ENCODE data around the gene PRSS21. TPM values are rescaled to one million over a fixed set of nuclear protein-coding genes. Genes with fewer than 3 reads are reported as not detected.
A peak's percentile ranks its signal among the peaks of the same experiment; 100 is the strongest.

The PRSS21 gene
- total and polyA plus RNA-seq, 12 donors, result 0.20 TPM; not detected in 11

DNA sequence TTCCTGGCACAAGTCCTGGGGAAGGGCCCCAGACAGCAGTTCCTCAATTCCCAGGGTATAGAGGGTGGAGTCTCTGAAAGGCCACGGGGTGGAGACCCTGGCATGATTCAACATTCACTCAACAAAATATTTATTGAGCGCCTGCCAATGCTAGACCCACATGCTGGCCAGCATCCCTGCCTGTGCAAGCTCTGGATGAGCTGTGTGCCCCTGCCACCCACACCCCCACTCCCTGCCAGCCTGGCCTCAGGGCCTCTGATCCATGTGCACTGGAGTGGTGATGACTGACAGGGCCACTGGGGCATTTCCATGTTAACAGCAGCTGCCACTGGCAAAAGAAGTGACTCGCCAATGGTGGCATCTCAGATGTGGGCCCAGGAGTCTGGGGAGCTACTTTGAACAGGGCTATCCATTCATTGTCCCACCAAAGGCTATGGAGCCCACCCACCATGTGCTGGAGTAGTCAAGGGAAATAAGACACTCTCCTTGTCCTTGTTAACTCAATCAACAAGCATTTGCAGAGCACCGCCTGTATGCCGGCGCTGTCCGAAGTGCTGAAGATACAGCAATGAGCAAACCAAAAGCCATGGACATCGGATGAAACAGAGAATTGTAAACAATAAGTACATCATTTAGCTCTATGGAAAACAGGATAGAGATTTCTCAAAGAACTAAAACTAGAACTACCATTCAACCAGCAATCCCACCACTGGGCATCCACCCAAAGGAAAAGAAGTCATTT, 44.0 kb downstream of the PRSS21 start:
- H3K27me3 ChIP-seq, result peaks cover 7 to 54% (median 37%) of the 10 kb centered on the region in 7 donors

GRCh38 chr16:2865651-2866050, 48.6 kb downstream of the PRSS21 start:
- H3K4me3 ChIP-seq, result no peak overlapping the region
- no peak overlapping the region for H3K27ac ChIP-seq
- H3K9me3 ChIP-seq, result peaks cover 0 to 9% (median 0%) of the 10 kb centered on the region in 11 donors
- WGBS, 2 donors, result 65 to 68% methylated on average over 4 of the region's 4 CpGs
- H3K27me3 ChIP-seq, result peaks cover 0 to 15% (median 4%) of the 10 kb centered on the region in 7 donors
- H3K4me1 ChIP-seq, result peaks cover 0 to 13% (median 5%) of the 10 kb centered on the region in 9 donors
- DNase-seq (no peak), ATAC-seq (no peak)
- no peak for TF ChIP-seq CTCF (IDR thresholded peaks at IDR 0.05)
- intact Hi-C loops (cut with DNase I), result loop anchor here in 2 of 10 donors (2.0 to 10.0 kb wide), 2 partner anchors 23 to 91 kb away; partner anchors contain the start of gene ELOB (in 1 of the 2)
- H3K36me3 ChIP-seq, result no peaks in the 10 kb centered on the region

More for the DNA sequence above, 44.0 kb downstream of the PRSS21 start:
- intact Hi-C loops (cut with DNase I), result loop anchor here in 1 of 10 donors (10.0 kb wide), 1 partner anchor 86 kb away; the partner anchor contains the start of gene ELOB
- ATAC-seq, result no peak
- no peak overlapping the region for H3K4me3 ChIP-seq
- 68% methylated on average over 8 of the region's 8 CpGs for WGBS, 2 donors
- H3K4me1 ChIP-seq, result peaks cover 0 to 9% (median 0%) of the 10 kb centered on the region in 9 donors
- H3K27ac ChIP-seq, result no peak overlapping the region
- no peak for DNase-seq
- H3K9me3 ChIP-seq, result peaks cover 0 to 10% (median 0%) of the 10 kb centered on the region in 11 donors
- TF ChIP-seq CTCF (IDR thresholded peaks at IDR 0.05), result no peak
- no peaks in the 10 kb centered on the region for H3K36me3 ChIP-seq

DNA sequence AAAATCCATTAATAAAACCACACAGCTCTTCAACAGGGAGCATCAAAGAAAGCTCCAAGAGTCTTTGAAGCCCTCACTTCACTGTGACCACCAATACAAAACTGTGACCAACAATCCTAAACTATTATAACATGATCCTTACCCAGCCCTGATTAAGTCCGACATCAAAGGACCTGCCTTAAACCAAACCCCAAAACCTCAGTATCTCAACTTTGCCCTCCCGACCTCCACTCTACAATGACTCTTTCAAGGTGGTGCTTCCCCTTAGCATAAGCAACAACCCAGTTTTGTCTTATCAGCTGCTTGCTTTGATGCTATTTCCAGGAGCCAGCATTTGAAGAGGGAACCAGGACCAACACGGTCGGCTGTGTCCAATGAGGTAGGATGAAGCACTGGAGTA, 49.4 kb downstream of the PRSS21 start:
- intact Hi-C loops (cut with DNase I), result loop anchor here in 2 of 10 donors (2.0 to 10.0 kb wide), 2 partner anchors 24 to 92 kb away; partner anchors contain the start of gene ELOB (in 1 of the 2)
- no peak for ATAC-seq
- TF ChIP-seq CTCF (IDR thresholded peaks at IDR 0.05), result no peak
- no peak for DNase-seq
- H3K27ac ChIP-seq, result no peak overlapping the region
- H3K36me3 ChIP-seq, result no peaks in the 10 kb centered on the region
- WGBS, 2 donors, result 53 to 72% methylated on average over 4 of the region's 4 CpGs
- H3K4me3 ChIP-seq, result no peak overlapping the region
- peaks cover 0 to 9% (median 0%) of the 10 kb centered on the region in 7 donors for H3K27me3 ChIP-seq
- peaks cover 0 to 13% (median 5%) of the 10 kb centered on the region in 9 donors for H3K4me1 ChIP-seq
- peaks cover 0 to 1% (median 0%) of the 10 kb centered on the region in 11 donors for H3K9me3 ChIP-seq

GRCh38 chr16:2867661-2867986, 50.6 kb downstream of the PRSS21 start:
- H3K4me3 ChIP-seq, result peak overlapping the region; percentile 45 to 86 (median 65)
- H3K9me3 ChIP-seq, result no peaks in the 10 kb centered on the region
- ATAC-seq (no peak), DNase-seq (no peak)
- peaks cover 0 to 13% (median 5%) of the 10 kb centered on the region in 9 donors for H3K4me1 ChIP-seq
- no peak for TF ChIP-seq CTCF (IDR thresholded peaks at IDR 0.05)
- 38 to 46% methylated on average over 8 of the region's 8 CpGs for WGBS, 2 donors
- H3K27me3 ChIP-seq, result no peaks in the 10 kb centered on the region
- intact Hi-C loops (cut with DNase I), result loop anchor here in 2 of 10 donors (2.0 to 10.0 kb wide), 2 partner anchors 25 to 93 kb away; partner anchors contain the start of gene ELOB (in 1 of the 2)
- no peaks in the 10 kb centered on the region for H3K36me3 ChIP-seq
- peak overlapping the region; percentile 89 to 98 (median 95) for H3K27ac ChIP-seq
